NCI-H1105 (cell line): ENCODE results near the gene MYO9A.
A peak's percentile ranks its signal among the peaks of the same experiment; 100 is the strongest.

ENCODE experiments used
- DNase-seq: peaks from one replicate; lab custom pipeline; 2025; lab: John Stamatoyannopoulos, UW

MYO9A gene

DNA sequence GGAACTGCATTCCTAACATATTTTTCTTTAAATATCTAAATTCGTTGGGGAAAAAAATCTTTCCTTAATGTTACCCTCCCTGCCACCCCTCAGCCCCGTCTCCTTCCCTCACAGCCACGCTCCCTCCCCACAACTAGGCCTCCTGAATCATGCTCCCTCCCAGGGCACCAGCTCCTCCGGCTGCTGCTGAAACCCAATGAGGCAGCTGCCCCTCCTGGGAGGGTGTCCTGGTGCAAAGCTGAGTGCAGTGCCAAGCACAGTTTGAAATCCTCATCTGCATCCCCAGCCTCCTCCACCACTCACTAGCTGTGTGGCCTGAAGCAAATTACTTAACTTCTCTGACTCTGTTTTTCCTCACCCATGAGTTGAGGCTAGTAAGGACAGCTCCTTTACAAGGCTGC lies 310.3 kb downstream of the MYO9A start:
- DNase-seq: no peak

DNA sequence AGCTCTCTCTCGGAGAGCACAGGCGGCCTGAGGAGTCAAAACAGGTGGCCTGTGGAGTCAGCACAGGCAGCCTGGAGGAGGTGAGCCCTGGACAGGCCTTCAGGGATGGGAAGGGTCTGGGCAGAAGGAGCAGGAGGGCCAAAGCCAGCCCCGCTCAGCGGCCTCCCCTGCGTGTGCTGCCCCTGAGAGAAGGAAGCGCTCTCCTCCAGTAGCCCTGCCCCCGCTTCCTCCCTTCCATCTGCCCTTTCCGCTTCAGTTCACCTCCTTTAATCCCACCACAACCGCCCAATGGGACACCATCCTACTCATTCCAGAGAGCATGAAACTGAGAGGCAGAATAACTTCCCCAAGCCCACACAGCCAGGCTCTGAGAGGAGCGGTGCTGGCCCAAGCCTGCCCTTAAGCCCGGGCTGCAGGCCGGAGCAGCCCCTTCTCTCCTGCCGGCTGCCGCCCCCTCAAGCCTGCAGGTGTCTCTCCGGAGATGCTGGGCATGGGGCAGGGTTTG lies 310.8 kb downstream of the MYO9A start:
- no peak for DNase-seq

DNA sequence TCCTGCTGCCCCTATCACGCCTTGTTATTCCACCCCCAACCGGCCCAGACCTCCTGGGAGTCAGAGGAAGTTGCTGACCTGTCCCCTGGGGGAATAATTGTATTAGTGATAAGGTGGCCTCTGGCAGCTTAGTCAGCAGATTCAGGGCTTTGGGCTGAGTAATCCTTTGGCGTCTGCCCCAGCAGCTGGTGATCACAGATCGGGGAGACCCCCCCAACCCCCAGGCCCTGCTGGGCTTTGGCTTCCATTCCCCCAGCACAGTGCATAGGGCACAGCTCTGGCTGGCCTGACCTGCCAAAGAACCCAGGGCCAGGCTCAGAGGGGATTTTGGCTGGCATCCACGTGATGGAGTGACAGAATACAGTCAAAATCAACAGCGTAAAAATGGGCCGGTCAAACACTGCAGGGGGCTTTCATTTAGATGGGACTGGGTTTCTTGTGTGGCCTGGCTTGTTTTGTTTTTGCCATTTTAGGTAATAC lies 311.5 kb downstream of the MYO9A start:
- no peak for DNase-seq

DNA sequence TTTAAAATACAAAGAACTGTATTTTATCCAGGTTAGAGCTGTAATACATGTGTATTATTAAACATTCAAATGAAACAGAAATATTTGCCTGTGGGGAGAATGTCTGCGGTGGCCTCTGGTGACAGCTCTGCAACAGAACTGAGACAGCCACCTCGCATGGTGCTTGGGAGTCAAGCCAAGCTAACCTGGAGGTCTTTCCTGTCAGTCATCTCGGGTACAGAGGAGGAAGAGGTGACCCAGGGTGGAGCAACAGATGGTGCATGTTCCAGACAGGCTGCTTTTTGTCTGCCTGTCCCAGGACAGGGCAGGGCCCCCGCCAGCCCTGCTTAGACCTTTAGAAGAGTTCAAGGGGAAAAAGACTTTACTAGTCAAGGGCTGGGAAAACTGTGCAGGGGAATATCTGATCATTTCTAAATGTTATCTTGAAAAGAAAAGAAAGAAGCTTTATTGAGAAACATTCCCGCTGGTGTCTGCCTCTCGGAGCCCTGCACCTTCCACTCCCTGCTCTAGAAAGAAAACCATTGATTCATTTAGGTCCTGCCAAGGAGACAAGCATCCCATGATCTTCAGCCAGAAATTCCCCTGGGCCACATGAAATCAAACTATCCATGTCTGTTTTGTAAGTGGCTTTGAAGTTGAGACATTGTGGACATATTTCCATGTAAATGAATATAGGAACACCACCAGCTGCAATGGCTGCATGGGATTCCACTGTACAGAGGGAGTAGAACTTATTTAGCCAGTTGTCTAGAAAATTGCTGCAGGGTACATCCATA lies 313.1 kb downstream of the MYO9A start:
- DNase-seq: no peak

DNA sequence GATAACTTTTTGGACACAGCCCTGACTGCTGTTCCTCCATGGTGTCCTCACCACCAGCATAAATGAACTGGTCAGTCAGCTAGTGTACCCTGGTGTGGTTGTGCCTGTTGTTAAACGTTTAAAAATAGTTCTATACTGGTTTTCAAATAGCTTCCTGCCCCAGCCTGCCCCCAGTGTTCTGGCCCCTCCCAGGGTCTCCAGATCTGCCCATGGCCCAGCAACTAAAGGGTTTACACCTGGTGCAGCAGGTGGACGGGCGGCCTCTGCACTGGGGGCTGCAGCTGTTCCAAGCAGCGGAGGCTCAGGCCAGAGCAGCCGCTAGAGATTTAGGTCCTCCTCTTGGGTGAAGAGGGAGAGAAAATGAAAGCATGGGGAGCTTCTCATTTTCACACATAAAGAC lies 313.7 kb downstream of the MYO9A start:
- DNase-seq: no peak

DNA sequence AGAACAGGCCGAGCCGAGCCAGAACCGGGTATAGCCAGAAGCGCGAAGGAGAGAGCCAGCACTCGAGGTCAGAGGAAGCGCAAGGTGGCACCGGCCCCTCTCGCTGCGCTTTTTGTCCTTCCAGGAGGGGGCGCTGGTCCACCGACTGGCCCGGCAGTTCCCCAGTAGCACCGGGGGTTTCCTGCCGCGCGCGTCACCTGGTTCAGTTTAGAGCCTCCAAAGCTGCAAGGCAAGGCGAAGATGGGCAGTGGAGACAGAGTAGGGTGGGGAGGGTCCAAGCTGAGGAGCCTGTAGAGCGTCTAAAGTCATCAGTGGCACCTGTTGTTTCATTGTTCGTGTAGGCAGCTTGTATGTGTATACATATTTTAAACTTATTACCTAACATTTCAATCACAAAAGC lies 315.2 kb downstream of the MYO9A start:
- DNase-seq: no peak

DNA sequence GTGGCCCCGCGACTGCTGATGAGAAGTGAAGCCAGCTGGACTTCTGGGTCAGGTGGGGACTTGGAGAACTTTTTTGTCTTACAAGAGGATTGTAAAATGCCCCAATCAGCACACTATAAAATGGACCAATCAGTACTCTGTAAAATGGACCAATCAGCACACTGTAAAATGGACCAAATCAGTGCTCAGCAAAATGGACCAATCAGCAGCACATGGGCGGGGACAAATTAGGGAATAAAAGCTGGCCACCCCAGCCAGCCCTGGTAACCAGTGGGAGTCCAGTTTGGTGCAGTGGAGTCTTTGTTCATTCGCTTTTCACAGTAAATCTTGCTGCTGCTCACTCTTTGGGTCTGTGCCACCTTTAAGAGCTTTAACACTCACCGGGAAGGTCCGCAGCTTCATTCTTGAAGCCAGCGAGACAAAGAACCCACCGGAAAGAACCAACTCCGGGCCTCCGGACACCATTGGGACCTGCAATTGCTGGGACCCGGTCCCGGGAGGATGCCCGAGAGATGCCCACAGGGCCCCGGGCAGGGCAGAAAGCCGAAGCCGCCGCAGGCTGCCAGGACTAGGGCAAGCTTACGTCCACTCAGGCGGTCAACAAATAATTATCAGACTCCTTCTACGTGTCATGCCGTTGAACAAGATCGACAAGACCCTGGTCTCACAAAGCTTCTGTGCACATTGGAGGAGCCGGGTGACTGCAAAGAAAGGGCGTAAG lies 315.9 kb downstream of the MYO9A start:
- DNase-seq: no peak

GRCh38 chr15:71800835-71801745 lies 316.9 kb downstream of the MYO9A start:
- DNase-seq: peak; percentile 53

- no peak for DNase-seq
These were observed 317.8 kb downstream of the MYO9A start for GRCh38 chr15:71800190-71800589.

GRCh38 chr15:71798641-71799040 lies 319.3 kb downstream of the MYO9A start:
- DNase-seq: no peak

GRCh38 chr15:71792521-71792920 lies 325.4 kb downstream of the MYO9A start:
- DNase-seq: no peak

DNA sequence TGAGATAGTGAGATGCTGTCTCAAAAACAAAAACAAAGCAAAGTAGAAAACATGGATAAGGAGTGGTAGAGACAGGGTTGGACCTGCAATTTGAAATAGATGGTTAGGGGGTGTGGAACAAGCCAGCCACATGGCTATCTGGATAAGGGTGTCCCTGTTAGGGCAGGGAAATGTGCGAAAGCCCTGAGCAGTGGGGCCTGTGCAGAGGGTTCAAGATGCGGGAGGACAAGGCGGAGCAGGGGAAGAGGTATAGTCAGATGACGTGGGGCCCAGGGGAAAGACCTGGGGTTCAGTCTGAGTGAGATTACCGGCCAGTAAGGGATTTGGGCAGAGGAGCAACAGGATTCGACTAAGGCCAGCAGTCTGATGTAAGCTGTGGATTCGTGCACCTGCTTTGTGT lies 326.0 kb downstream of the MYO9A start:
- no peak for DNase-seq

- no peak for DNase-seq
These were observed 327.9 kb downstream of the MYO9A start for GRCh38 chr15:71790081-71790480.

DNA sequence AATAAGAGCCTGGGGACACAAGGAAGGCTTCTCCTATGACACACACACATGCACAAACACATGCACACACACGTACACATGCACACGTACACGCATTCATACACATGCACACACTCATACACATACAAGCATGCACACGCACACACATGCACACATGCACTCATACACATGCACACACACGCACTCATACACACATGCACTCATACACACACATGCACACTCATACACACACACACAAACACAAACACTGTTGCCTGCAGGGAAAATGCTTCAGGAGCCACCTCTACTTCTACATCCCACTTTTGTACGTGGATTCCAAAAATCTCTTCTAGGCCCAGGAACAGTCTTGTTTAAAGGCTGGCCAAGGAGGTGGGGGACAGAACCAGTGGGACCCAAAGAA lies 328.3 kb downstream of the MYO9A start:
- DNase-seq: no peak

DNA sequence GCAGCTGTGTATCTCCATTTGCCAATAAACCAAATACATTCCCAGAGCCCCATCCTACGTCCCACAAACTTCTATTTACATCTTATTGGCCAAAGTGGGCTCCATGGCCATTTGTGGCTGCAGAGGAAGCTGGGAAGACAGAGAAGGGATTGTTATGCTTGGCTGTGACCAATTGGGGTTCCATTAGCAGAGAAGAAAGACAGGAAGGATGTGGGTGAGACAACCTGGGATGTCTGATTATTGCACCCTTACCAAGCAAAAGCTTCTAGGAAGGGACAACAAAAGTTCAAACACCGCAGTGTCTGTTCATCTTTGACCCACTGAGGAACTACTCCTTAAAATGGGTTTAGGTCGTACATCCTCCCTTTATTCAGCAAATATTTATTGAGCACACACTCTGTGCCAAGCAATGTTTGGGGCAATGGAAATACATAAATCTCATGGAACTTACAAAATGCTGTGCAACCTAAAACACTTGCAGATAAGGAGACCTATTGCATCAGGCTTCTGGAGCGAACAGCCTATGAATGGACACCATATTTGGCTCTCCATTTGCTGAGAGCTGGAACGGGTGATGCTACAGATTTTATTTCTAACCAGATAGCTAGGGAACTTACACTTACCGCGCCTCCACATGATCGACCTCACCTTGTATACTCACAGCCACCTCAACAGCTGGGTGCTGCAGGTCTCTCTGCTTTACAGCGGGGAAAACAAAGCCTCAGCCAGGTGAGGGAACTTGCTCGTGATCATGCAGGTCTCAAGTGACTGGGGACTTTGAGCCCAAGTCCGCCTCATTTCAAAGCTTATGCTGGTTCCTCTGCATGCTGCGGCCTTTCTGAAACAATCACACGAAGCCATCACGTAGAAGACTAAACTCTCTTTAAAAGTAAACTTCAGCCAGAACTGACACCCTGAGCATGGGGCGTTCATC lies 329.0 kb downstream of the MYO9A start:
- no peak for DNase-seq

DNA sequence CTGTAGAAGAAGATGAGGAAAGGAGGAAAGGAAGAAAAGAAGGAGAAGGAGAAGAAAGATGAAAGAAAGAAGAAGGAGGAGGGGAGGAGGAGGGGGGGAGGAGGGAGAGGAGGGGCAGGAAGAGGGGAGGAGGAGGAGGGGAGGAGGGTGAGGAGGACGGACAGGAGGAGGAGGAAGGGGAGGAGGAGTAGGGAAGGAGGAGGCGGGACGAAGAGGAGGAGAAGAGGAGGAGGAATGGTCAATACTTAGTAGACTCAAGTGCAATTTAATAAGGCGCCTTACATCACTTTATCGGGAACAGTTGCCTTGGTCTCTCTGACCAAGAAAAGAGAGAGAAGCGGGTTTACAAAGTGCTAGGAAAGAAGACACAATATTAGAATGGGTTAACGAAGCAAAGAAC lies 331.3 kb downstream of the MYO9A start:
- no peak for DNase-seq

- no peak for DNase-seq
These were observed 332.0 kb downstream of the MYO9A start for GRCh38 chr15:71785996-71786395.

GRCh38 chr15:71784719-71785118 lies 333.2 kb downstream of the MYO9A start:
- DNase-seq: no peak

DNA sequence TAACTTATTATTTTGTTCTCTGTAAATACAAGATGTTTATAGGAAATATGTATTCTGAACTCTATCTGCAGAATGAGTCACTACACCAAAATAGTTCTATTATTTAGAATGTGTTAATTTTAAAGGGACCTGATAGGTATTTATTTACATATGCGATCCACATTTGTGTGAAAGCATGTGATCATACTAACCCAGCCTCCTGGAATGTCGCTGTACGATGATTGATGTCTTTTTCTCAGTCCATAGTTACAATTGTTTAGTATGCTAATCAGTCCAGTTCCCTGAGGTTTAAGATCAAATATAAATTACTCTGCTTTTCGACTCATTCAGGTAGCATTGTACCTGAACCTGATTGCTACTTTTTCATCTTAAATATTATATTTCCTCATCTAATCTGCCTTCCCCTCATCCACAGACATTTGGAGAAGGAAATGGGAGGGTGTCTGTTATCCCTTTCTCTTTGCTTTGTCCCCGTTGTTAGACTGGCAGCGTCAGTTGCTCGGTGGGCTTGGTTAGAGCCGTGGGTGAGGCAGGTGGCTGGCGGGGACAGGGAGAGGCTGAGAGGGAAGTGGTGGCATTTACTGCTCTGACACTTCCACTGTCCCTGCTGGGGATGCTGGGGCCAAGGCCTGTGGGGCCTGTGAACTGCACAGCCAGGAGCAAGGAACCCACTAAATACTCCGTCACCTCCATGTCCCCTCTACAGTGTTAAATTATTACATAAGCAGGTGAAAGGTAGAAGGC lies 335.4 kb downstream of the MYO9A start:
- no peak for DNase-seq

DNA sequence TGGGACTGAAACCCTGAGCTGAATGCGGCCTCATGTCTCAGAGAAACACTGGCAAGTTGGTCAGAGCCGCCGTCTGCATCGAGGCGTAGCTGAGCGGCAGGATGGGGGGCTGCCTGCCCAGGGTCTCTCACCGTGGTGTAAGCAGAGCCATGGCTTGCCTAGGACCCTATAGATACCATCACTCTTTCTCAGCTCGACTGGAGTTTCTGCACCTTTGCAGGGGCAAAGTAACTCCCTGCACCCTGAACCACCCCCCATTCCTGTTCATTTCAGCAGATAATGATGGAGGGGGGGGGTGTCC lies 336.0 kb downstream of the MYO9A start:
- DNase-seq: no peak
